ENCODE results near the gene IMPDH1.

- TF ChIP-seq CTCF (conservative IDR thresholded peaks at IDR 0.05) (no peak), EZH2 (IDR thresholded peaks at IDR 0.05; ENCODE audit: low read depth) (no peak)
These were observed 31.1 kb downstream of the IMPDH1 start for GRCh38 chr7:128378637-128379036.

Measured in PC-9 (cell line).